Neuronal stem cell (in vitro differentiated cells): ENCODE data around the gene HPCAL1.

Experiments used
- DNase-seq: peaks from one replicate; pipeline ENCODE4 v3.0.0-alpha.2; 2013; ENCODE audit warnings: low spot score
- H2AFZ ChIP-seq: one replicate; pipeline ENCODE4 v1.6.1; 2013; ENCODE audit warnings: mild to moderate bottlenecking, low read length, inconsistent platforms
- H2AK5ac ChIP-seq: 2 replicates; pipeline ENCODE4 v1.6.1; 2013; ENCODE audit warnings: low read depth, mild to moderate bottlenecking, inconsistent platforms, low read length, moderate library complexity, mixed read lengths
- H2BK120ac ChIP-seq: 2 replicates; pipeline ENCODE4 v1.6.1; 2013; ENCODE audit warnings: low read depth, mild to moderate bottlenecking, inconsistent platforms, low read length, moderate library complexity, mixed read lengths
- H2BK12ac ChIP-seq: one replicate; pipeline ENCODE4 v1.6.1; 2013; ENCODE audit warnings: low read length, inconsistent platforms
- H2BK15ac ChIP-seq: 2 replicates; pipeline ENCODE4 v1.6.1; 2013; ENCODE audit warnings: mild to moderate bottlenecking, low read length, inconsistent platforms, mixed read lengths
- H2BK5ac ChIP-seq: one replicate; pipeline ENCODE4 v1.6.1; 2013; ENCODE audit warnings: inconsistent platforms, mild to moderate bottlenecking, low read length, moderate library complexity
- H3K14ac ChIP-seq: one replicate; pipeline ENCODE4 v1.6.1; 2013; ENCODE audit warnings: low read length, inconsistent platforms
- H3K18ac ChIP-seq: 2 replicates; pipeline ENCODE4 v1.6.1; 2013; ENCODE audit warnings: low read length, inconsistent platforms
- H3K23ac ChIP-seq: 2 replicates; pipeline ENCODE4 v1.6.1; 2013; ENCODE audit warnings: low read depth, mild to moderate bottlenecking, mixed read lengths, low read length, inconsistent platforms; ENCODE audit not compliant: poor library complexity
- H3K27ac ChIP-seq: replicated peaks from 3 replicates; pipeline ENCODE4 v1.5.1; 2013; ENCODE audit warnings: low read length, inconsistent platforms
- H3K27me3 ChIP-seq, 3 experiments: 2 replicates each; pipeline ENCODE4 v1.6.1; 2013; ENCODE audit warnings: low read length in 3 of 3, mild to moderate bottlenecking in 2 of 3, inconsistent platforms in 1 of 3, low read depth in 1 of 3, mixed read lengths in 1 of 3, moderate library complexity in 1 of 3; ENCODE audit not compliant: control insufficient read depth in 3 of 3, insufficient read depth in 3 of 3
- H3K36me3 ChIP-seq, 2 donors: replicated peaks in 1 of 2; 2 replicates each; pipeline ENCODE4 v1.6.1; 2013; ENCODE audit warnings: low read length in 2 of 2; ENCODE audit not compliant: control insufficient read depth in 2 of 2, insufficient read depth in 2 of 2
- H3K4ac ChIP-seq: 2 replicates; pipeline ENCODE4 v1.6.1; 2013; ENCODE audit warnings: inconsistent platforms, mild to moderate bottlenecking, low read length, moderate library complexity
- H3K4me1 ChIP-seq, 2 donors: 1 replicate in 1 of 2; 2 replicates in 1 of 2; pipeline ENCODE4 v1.6.1; 2013; ENCODE audit warnings: low read length in 2 of 2, low read depth in 1 of 2; ENCODE audit not compliant: control insufficient read depth in 2 of 2, insufficient read depth in 1 of 2
- H3K4me2 ChIP-seq: one replicate; pipeline ENCODE4 v1.6.1; 2013; ENCODE audit warnings: mild to moderate bottlenecking, low read length, inconsistent platforms; ENCODE audit not compliant: insufficient read depth, poor library complexity, severe bottlenecking
- H3K4me3 ChIP-seq, 2 donors: 2 replicates each; pipeline ENCODE4 v1.5.1; 2013; ENCODE audit warnings: low read length in 2 of 2, mild to moderate bottlenecking in 2 of 2, inconsistent platforms in 1 of 2, moderate library complexity in 1 of 2
- H3K79me1 ChIP-seq: one replicate; pipeline ENCODE4 v1.6.1; 2013; ENCODE audit warnings: low read depth, mild to moderate bottlenecking, inconsistent platforms, low read length, moderate library complexity
- H3K9ac ChIP-seq: one replicate; pipeline ENCODE4 v1.6.1; 2013; ENCODE audit warnings: mild to moderate bottlenecking, low read depth, low read length, inconsistent platforms; ENCODE audit not compliant: poor library complexity
- H3K9me3 ChIP-seq, 2 donors: replicated peaks in 1 of 2; 2 replicates each; pipeline versions ENCODE3 to v1.6.1; 2013; ENCODE audit warnings: low read length in 2 of 2, mild to moderate bottlenecking in 2 of 2, inconsistent platforms in 1 of 2, low read depth in 1 of 2, mixed read lengths in 1 of 2, moderate library complexity in 1 of 2; ENCODE audit not compliant: control insufficient read depth in 2 of 2, insufficient read depth in 1 of 2
- H4K8ac ChIP-seq: one replicate; pipeline ENCODE4 v1.6.1; 2013; ENCODE audit warnings: low read depth, mild to moderate bottlenecking, inconsistent platforms, low read length, moderate library complexity
- H4K91ac ChIP-seq: one replicate; pipeline ENCODE4 v1.6.1; 2013; ENCODE audit warnings: low read length, low read depth, mild to moderate bottlenecking, inconsistent platforms; ENCODE audit not compliant: poor library complexity
- WGBS, 2 donors: extraction: QIAGEN DNeasy Blood & Tissue Kit; methylation state at CpG; one replicate each; pipeline ENCODE4 v1.1.7; 2013; ENCODE audit warnings: missing lambda C conversion rate in 2 of 2, mixed read lengths in 1 of 2; ENCODE audit not compliant: insufficient read length in 2 of 2, insufficient replicate concordance in 1 of 2; ENCODE audit errors: extremely low coverage in 2 of 2; 5-methylcytosine and 5-hydroxymethylcytosine counted together

The HPCAL1 gene

GRCh38 chr2:10309286-10309685, 6.6 kb downstream of the HPCAL1 start:
- Histone ChIP-seq H2BK12ac (no peak overlapping the region), H2BK120ac (no peak overlapping the region), H3K14ac (no peak overlapping the region), H2BK5ac (no peak overlapping the region), H3K4ac (no peak overlapping the region), H3K4me3 (peak overlapping the region in 1 of 2 donors; percentile 9), H3K79me1 (peaks cover 5% of the 10 kb centered on the region), H3K4me2 (no peak overlapping the region), H4K91ac (no peak overlapping the region), H3K4me1 (peaks cover 0 to 3% of the 10 kb centered on the region in 2 donors), H3K36me3 (peaks cover 0 to 2% of the 10 kb centered on the region in 2 donors), H3K18ac (no peak overlapping the region), H3K23ac (no peak overlapping the region), H4K8ac (no peak overlapping the region), H3K9me3 (peaks cover 0 to 5% of the 10 kb centered on the region in 2 donors), H3K27ac (no peak overlapping the region), H3K9ac (no peak overlapping the region), H2AFZ (no peak overlapping the region), H2BK15ac (no peak overlapping the region), H3K27me3 (peaks cover 4 to 21% (median 11%) of the 10 kb centered on the region in 3 experiments), H2AK5ac (no peak overlapping the region)
- WGBS, 2 donors = no CpG with 5 or more reads among the region's 3 CpGs
- no peak for DNase-seq

- H2BK120ac ChIP-seq = no peak overlapping the region
- H2AFZ ChIP-seq = no peak overlapping the region
- no peak overlapping the region for H3K27ac ChIP-seq
- H3K4me1 ChIP-seq = no peaks in the 10 kb centered on the region
- no peak overlapping the region for H3K4me3 ChIP-seq
- peak overlapping the region; percentile 9 for H3K18ac ChIP-seq
- WGBS, 2 donors = no CpG with 5 or more reads among the region's 14 CpGs
- no peak overlapping the region for H2BK5ac ChIP-seq
- H3K9ac ChIP-seq = no peak overlapping the region
- no peak overlapping the region for H3K23ac ChIP-seq
- no peak overlapping the region for H2BK15ac ChIP-seq
- H3K36me3 ChIP-seq = peaks cover 0 to 2% of the 10 kb centered on the region in 2 donors
- H4K91ac ChIP-seq = no peak overlapping the region
- peaks cover 0 to 9% (median 0%) of the 10 kb centered on the region in 3 experiments for H3K27me3 ChIP-seq
- H3K79me1 ChIP-seq = peaks cover 5% of the 10 kb centered on the region
- H3K4ac ChIP-seq = no peak overlapping the region
- H2BK12ac ChIP-seq = no peak overlapping the region
- H3K9me3 ChIP-seq = peaks cover 0 to 5% of the 10 kb centered on the region in 2 donors
- H4K8ac ChIP-seq = no peak overlapping the region
- no peak overlapping the region for H3K14ac ChIP-seq
- H3K4me2 ChIP-seq = no peak overlapping the region
- DNase-seq = no peak
- peak overlapping the region; percentile 21 for H2AK5ac ChIP-seq
Observed at GRCh38 chr2:10310309-10310888, 7.7 kb downstream of the HPCAL1 start.

- no peak overlapping the region for H3K18ac ChIP-seq
- H3K27ac ChIP-seq = no peak overlapping the region
- no peak overlapping the region for H2BK12ac ChIP-seq
- no peaks in the 10 kb centered on the region for H3K4me1 ChIP-seq
- H2AK5ac ChIP-seq = no peak overlapping the region
- peaks cover 0 to 5% of the 10 kb centered on the region in 2 donors for H3K9me3 ChIP-seq
- H3K79me1 ChIP-seq = peaks cover 5% of the 10 kb centered on the region
- H3K27me3 ChIP-seq = no peaks in the 10 kb centered on the region
- peak overlapping the region; percentile 12 for H3K14ac ChIP-seq
- H3K4ac ChIP-seq = no peak overlapping the region
- no peak overlapping the region for H4K91ac ChIP-seq
- H2BK15ac ChIP-seq = no peak overlapping the region
- H4K8ac ChIP-seq = no peak overlapping the region
- WGBS, 2 donors = 100% methylated on average over 1 of the region's 4 CpGs; no CpG with 5 or more reads in 1 of the 2 donors
- DNase-seq = no peak
- no peak overlapping the region for H3K23ac ChIP-seq
- H3K9ac ChIP-seq = no peak overlapping the region
- H2BK5ac ChIP-seq = no peak overlapping the region
- H2AFZ ChIP-seq = no peak overlapping the region
- H3K4me3 ChIP-seq = peak overlapping the region in 1 of 2 donors; percentile 0
- no peak overlapping the region for H2BK120ac ChIP-seq
- H3K36me3 ChIP-seq = peaks cover 0 to 2% of the 10 kb centered on the region in 2 donors
- H3K4me2 ChIP-seq = no peak overlapping the region
Observed at GRCh38 chr2:10311736-10312135, 9.0 kb downstream of the HPCAL1 start.

- Histone ChIP-seq H3K9me3 (peaks cover 0 to 5% of the 10 kb centered on the region in 2 donors), H3K79me1 (peaks cover 5% of the 10 kb centered on the region), H3K18ac (no peak overlapping the region), H3K9ac (peak overlapping the region; percentile 2), H3K14ac (no peak overlapping the region), H3K4me1 (no peaks in the 10 kb centered on the region), H3K36me3 (peaks cover 0 to 2% of the 10 kb centered on the region in 2 donors), H2BK15ac (no peak overlapping the region), H3K23ac (no peak overlapping the region), H2AFZ (no peak overlapping the region), H2BK12ac (no peak overlapping the region), H2AK5ac (no peak overlapping the region), H3K27ac (no peak overlapping the region), H4K91ac (no peak overlapping the region), H2BK5ac (no peak overlapping the region), H2BK120ac (no peak overlapping the region), H3K27me3 (no peaks in the 10 kb centered on the region), H3K4me3 (no peak overlapping the region), H3K4ac (no peak overlapping the region), H4K8ac (no peak overlapping the region), H3K4me2 (no peak overlapping the region)
- no CpG with 5 or more reads among the region's 5 CpGs for WGBS, 2 donors
- no peak for DNase-seq
Observed at GRCh38 chr2:10312437-10312957, 9.8 kb downstream of the HPCAL1 start.
